ENCODE data around the gene EDEM1.

DNA sequence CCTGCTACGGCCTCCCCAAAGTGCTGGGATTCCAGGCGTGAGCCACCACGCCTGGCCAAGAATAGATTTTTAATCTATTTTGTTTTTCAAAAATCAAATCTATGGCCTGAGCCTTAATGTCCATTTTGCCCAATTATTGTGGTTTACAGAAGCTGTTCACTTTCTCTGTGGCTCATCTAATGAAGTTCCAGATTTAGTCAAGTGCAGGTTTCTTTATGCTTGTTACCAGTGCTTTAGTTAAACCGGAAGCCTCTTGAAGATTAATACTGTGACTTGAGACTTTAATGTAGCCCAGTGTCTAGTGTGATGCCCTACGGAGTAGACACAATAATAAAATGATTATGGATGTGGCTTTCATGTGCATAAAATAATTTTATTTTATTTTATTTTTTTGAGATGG is 16.5 kb upstream of the EDEM1 start:
- TF ChIP-seq, protein P1, sequence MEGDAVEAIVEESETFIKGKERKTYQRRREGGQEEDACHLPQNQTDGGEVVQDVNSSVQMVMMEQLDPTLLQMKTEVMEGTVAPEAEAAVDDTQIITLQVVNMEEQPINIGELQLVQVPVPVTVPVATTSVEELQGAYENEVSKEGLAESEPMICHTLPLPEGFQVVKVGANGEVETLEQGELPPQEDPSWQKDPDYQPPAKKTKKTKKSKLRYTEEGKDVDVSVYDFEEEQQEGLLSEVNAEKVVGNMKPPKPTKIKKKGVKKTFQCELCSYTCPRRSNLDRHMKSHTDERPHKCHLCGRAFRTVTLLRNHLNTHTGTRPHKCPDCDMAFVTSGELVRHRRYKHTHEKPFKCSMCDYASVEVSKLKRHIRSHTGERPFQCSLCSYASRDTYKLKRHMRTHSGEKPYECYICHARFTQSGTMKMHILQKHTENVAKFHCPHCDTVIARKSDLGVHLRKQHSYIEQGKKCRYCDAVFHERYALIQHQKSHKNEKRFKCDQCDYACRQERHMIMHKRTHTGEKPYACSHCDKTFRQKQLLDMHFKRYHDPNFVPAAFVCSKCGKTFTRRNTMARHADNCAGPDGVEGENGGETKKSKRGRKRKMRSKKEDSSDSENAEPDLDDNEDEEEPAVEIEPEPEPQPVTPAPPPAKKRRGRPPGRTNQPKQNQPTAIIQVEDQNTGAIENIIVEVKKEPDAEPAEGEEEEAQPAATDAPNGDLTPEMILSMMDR (IDR thresholded peaks at IDR 0.05; ENCODE audit: borderline replicate concordance, extremely low read depth, low read length, poor library complexity, severe bottlenecking): no peak
- no peak for TF ChIP-seq EZH2 (IDR thresholded peaks at IDR 0.05; ENCODE audit: borderline replicate concordance, low read depth, low read length, severe bottlenecking)
